GM23248 (cell line): ENCODE results near the gene POGZ. TPM values are rescaled to one million over a fixed set of nuclear protein-coding genes. Genes with fewer than 3 reads are reported as not detected.

Experiments used
- DNase-seq: peaks from one replicate; pipeline ENCODE4 v3.0.0-alpha.2; 2015
- H2AFZ ChIP-seq: fragments of 200-600 bp; sonication (generic); 2 replicates; pipeline ENCODE4 v1.6.1; 2016; ENCODE audit warnings: antibody characterized with exemption
- H3F3A ChIP-seq: fragments of 200-600 bp; sonication (generic); 2 replicates; pipeline ENCODE4 v1.6.1; 2016; ENCODE audit warnings: mild to moderate bottlenecking, antibody characterized with exemption, mixed run types; ENCODE audit not compliant: insufficient read depth
- H3K27ac ChIP-seq: fragments of 200-600 bp; sonication (generic); 2 replicates; pipeline ENCODE4 v1.5.1; 2016; ENCODE audit warnings: mild to moderate bottlenecking
- H3K27me3 ChIP-seq: fragments of 200-600 bp; sonication (generic); replicated peaks from 2 replicates; pipeline ENCODE4 v1.6.1; 2016; ENCODE audit warnings: mild to moderate bottlenecking; ENCODE audit not compliant: insufficient read depth
- H3K36me3 ChIP-seq: fragments of 200-600 bp; sonication (generic); 2 replicates; pipeline ENCODE4 v1.6.1; 2016; ENCODE audit warnings: low read depth, mild to moderate bottlenecking
- H3K4me1 ChIP-seq: fragments of 200-600 bp; sonication (generic); 2 replicates; pipeline ENCODE4 v1.6.1; 2016; ENCODE audit warnings: mild to moderate bottlenecking; ENCODE audit not compliant: insufficient read depth
- H3K4me2 ChIP-seq: fragments of 200-600 bp; sonication (generic); one replicate; pipeline ENCODE4 v1.6.1; 2016; ENCODE audit warnings: mild to moderate bottlenecking; ENCODE audit not compliant: unreplicated experiment
- H3K4me3 ChIP-seq: fragments of 200-600 bp; sonication (generic); 2 replicates; pipeline ENCODE4 v1.5.1; 2016; ENCODE audit warnings: mild to moderate bottlenecking
- H3K79me2 ChIP-seq: fragments of 200-600 bp; sonication (generic); 2 replicates; pipeline ENCODE4 v1.6.1; 2016; ENCODE audit warnings: mild to moderate bottlenecking; ENCODE audit not compliant: insufficient read depth
- H3K9ac ChIP-seq: fragments of 200-600 bp; sonication (generic); 2 replicates; pipeline ENCODE4 v1.6.1; 2016; ENCODE audit warnings: mild to moderate bottlenecking
- H3K9me2 ChIP-seq: fragments of 200-600 bp; sonication (generic); 2 replicates; pipeline ENCODE4 v1.6.1; 2016; ENCODE audit warnings: mixed run types, mild to moderate bottlenecking, moderate library complexity; ENCODE audit not compliant: insufficient read depth
- H3K9me3 ChIP-seq: fragments of 200-600 bp; sonication (generic); one replicate; pipeline ENCODE4 v1.6.1; 2017; ENCODE audit warnings: low read depth
- H4K20me1 ChIP-seq: fragments of 200-600 bp; sonication (generic); 2 replicates; pipeline ENCODE4 v1.6.0; 2016; ENCODE audit not compliant: insufficient read depth
- EZH2 ChIP-seq: fragments of 200-600 bp; sonication (generic); IDR thresholded peaks from 2 replicates; pipeline ENCODE4 v1.6.1; 2018; ENCODE audit warnings: antibody characterized with exemption, mild to moderate bottlenecking; ENCODE audit not compliant: insufficient read depth, poor library complexity, severe bottlenecking
- EZH2phosphoT487 ChIP-seq: fragments of 200-600 bp; sonication (generic); IDR thresholded peaks from 2 replicates; pipeline ENCODE4 v1.6.1; 2018; ENCODE audit warnings: antibody characterized with exemption, moderate library complexity, mild to moderate bottlenecking, low read depth; ENCODE audit not compliant: insufficient read depth
- WGBS, 2 experiments: methylation state at CpG; one replicate each; pipeline ENCODE4 v1.1.6; 2015 to 2017; ENCODE audit warnings: low lambda C conversion rate in 2 of 2, low coverage in 1 of 2; ENCODE audit errors: missing lambda C conversion rate in 2 of 2; 5-methylcytosine and 5-hydroxymethylcytosine counted together
- in situ Hi-C: fragments of 300-500 bp; cut with MboI; formaldehyde crosslinking; loops from 2 replicates; pipeline ENCODE4 v1.15.0; 2020
- polyA plus RNA-seq: library from polyadenylated mRNA; unstranded; fragments of >200 nt; fragmentation: Nextera tagmentation; extraction: Ambion mirVana; gene quantifications from 2 replicates; pipeline ENCODE4 v1.2.1, GENCODE V29; 2016
- total RNA-seq: library from RNA; depleted of rRNA; stranded (reverse); fragments of >200 nt; shearing (Covaris generic); gene quantifications from 2 replicates; pipeline ENCODE4 v1.2.3, GENCODE V29; 2014

POGZ gene
- total and polyA plus RNA-seq, 2 experiments from 2014 or later, result 14.9 to 15.5 TPM

DNA sequence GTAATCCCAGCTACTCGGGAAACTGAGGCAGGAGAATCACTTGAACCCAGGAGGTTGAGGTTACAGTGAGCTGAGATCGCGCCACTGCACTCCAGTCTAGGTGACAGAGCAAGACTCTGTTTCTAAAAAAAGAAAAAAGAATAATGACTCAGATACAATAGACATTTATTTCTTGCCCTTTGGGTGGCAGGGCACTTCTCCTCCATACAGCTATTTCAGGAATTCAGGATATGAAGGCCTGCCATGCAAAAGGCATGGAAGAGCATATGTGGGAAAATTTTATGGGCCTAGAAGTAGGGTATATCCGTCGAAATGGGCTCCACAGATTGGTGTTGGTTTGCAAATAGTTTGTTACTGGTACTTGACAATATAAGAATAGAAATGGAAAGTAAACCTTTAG lies 20.2 kb upstream of the POGZ start:
- WGBS, 2 experiments, result 71 to 80% methylated on average over 5 of the region's 5 CpGs
- no peak overlapping the region for H3K4me2 ChIP-seq

DNA sequence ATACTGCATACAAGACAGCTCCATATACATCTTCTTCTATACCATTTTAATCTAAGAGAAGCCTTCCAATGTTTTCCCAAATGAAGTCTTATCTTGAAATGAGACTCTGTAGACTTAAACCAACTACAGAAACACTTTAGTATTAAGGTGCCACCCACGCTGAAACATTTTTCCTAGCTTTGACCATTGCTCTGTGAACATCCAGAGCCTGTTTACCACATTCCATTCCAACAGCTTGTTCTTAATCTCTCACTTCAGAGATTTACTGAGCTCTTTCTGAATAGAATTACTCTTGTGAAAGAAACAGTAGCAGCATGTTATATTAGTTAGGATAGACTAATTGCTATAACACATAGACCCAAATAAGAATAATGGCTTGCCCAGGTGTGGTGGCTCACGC lies 19.6 kb upstream of the POGZ start:
- 76 to 89% methylated on average over 2 of the region's 2 CpGs for WGBS, 2 experiments
- Histone ChIP-seq H3K79me2 (no peaks in the 10 kb centered on the region), H3K9me2 (no peaks in the 10 kb centered on the region), H2AFZ (no peak overlapping the region), H3F3A (no peaks in the 10 kb centered on the region), H3K36me3 (no peaks in the 10 kb centered on the region), H4K20me1 (no peaks in the 10 kb centered on the region), H3K9ac (no peak overlapping the region), H3K4me1 (peaks cover 4% of the 10 kb centered on the region; the same call in 1 of the 2 replicates), H3K27me3 (0 out of 2 replicates have a peak, but pooled peaks cover 4% of the 10 kb centered on the region), H3K27ac (no peak overlapping the region), H3K4me3 (no peak overlapping the region), H3K9me3 (no peaks in the 10 kb centered on the region), H3K4me2 (no peak overlapping the region)
- no peak for DNase-seq
- in situ Hi-C loops, result no loop called here
- no peak for TF ChIP-seq EZH2

More for the DNA sequence above, 20.2 kb upstream of the POGZ start:
- no peak for TF ChIP-seq EZH2phosphoT487
- TF ChIP-seq EZH2, result no peak
- Histone ChIP-seq H3K4me1 (peaks cover 4% of the 10 kb centered on the region; the same call in 1 of the 2 replicates), H3K9me3 (no peaks in the 10 kb centered on the region), H2AFZ (no peak overlapping the region), H3K9ac (no peak overlapping the region), H3F3A (no peaks in the 10 kb centered on the region), H3K27ac (no peak overlapping the region), H3K36me3 (no peaks in the 10 kb centered on the region), H4K20me1 (no peaks in the 10 kb centered on the region), H3K79me2 (no peaks in the 10 kb centered on the region), H3K27me3 (0 out of 2 replicates have a peak, but pooled peaks cover 4% of the 10 kb centered on the region), H3K9me2 (no peaks in the 10 kb centered on the region), H3K4me3 (no peak overlapping the region)
- DNase-seq, result no peak
- in situ Hi-C loops, result no loop called here

DNA sequence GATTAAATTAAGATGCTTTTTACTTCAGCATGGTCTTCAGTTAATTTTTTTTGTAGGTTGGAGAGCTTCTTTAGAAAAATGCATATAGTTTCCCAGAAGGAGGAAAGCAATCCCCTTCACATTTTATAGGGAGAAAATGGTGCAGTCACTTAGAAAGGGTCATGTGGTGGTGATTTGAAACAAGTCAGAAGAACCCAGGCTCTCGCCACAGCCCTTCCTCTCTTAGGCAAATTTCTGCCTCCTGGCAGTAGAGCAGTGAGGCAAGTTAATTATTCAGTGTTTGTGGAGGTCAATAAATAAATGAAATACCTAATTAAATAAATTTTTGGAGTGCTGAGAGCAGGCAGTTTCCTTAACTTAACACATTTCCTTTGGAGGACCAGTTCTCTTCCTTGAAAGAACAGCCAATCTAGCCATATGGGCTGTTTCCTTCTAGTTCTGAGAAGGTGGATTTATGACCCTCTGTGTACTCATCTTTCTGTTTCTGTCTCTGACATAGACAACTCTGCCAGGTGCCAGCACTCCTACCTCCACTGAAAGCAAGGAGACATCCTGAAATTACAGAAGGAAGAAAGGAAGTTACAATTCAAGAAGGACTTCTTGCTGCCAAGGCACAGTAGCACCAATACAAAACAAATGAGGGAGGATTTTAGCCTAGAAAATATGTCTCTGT lies 19.0 kb upstream of the POGZ start:
- H3K9me2 ChIP-seq, result no peaks in the 10 kb centered on the region
- H3K27ac ChIP-seq, result no peak overlapping the region
- no peak for TF ChIP-seq EZH2phosphoT487
- no peak for TF ChIP-seq EZH2
- H4K20me1 ChIP-seq, result no peaks in the 10 kb centered on the region
- H3K9me3 ChIP-seq, result no peaks in the 10 kb centered on the region
- no peak for DNase-seq
- H3F3A ChIP-seq, result no peaks in the 10 kb centered on the region
- 0 out of 2 replicates have a peak, but pooled peaks cover 1% of the 10 kb centered on the region for H3K27me3 ChIP-seq
- no peak overlapping the region for H3K4me3 ChIP-seq
- H3K79me2 ChIP-seq, result no peaks in the 10 kb centered on the region
- H3K4me2 ChIP-seq, result no peak overlapping the region
- H3K36me3 ChIP-seq, result no peaks in the 10 kb centered on the region
- in situ Hi-C loops, result no loop called here
- whole genome bisulfite sequencing, 2 experiments, result 93 to 95% methylated on average over 1 of the region's 1 CpG
- peaks cover 4% of the 10 kb centered on the region; the same call in 1 of the 2 replicates for H3K4me1 ChIP-seq
- no peak overlapping the region for H2AFZ ChIP-seq
- no peak overlapping the region for H3K9ac ChIP-seq

DNA sequence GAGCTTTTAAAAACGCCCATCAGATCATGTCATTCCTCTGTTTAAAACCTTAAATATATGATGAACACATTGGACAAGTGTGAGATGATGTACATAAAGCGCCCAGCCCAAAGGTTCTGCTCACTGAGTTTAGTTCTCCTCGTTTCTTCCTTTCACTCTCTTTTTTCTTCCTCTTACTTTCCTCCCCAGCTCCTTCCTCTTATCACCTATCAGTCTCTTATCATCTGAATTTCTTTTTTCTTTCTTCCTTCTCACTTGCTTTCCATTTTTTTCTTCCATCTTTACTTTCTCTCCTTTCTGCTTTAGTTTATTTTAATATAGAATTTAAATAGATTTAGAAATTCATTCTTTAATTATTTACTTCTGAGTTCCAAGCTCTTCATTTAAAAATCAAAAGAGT lies 17.8 kb upstream of the POGZ start:
- Histone ChIP-seq H3K4me1 (peaks cover 4% of the 10 kb centered on the region; the same call in 1 of the 2 replicates), H3K9ac (no peak overlapping the region), H3K9me2 (no peaks in the 10 kb centered on the region), H3K4me3 (no peak overlapping the region), H4K20me1 (no peaks in the 10 kb centered on the region), H3K27me3 (no peaks in the 10 kb centered on the region), H3K79me2 (no peaks in the 10 kb centered on the region), H3F3A (no peaks in the 10 kb centered on the region), H2AFZ (no peak overlapping the region), H3K36me3 (no peaks in the 10 kb centered on the region), H3K27ac (no peak overlapping the region), H3K4me2 (no peak overlapping the region), H3K9me3 (no peaks in the 10 kb centered on the region)
- WGBS, 2 experiments, result 64 to 69% methylated on average over 3 of the region's 3 CpGs
- in situ Hi-C loops, result no loop called here
- no peak for TF ChIP-seq EZH2phosphoT487
- no peak for TF ChIP-seq EZH2
- DNase-seq, result no peak
